ENCODE data around the gene SPTBN1. TPM values are rescaled to one million over a fixed set of nuclear protein-coding genes. Genes with fewer than 3 reads are reported as not detected.

Gene SPTBN1
- total and polyA plus RNA-seq, 4 experiments from 2014 or later = 2.9 to 121 (median 87.3) TPM

DNA sequence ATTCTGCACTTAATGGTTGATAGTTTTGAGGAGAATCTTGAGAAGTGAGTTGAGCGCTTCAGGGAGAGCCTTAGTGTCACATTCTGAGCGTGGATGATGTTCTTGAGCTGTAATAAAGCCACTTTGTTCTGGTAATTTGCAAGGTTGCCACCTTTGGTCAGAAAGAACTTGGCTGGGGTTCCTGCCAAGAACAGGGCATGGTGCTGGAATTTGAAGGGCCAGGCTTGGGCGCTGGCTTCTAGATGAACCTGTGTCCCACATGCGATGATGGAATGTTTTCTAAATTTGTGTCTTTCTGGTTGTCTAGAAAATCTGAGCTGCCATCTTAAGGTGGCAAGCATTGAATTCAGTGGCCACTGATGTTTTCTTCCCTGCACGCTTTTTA lies 143.2 kb downstream of the SPTBN1 start:
- H3K4me3 ChIP-seq (ENCODE audit: low read length in 2 of 2) = no peak overlapping the region
- DNase-seq = no peak
- H3K27ac Mint-ChIP-seq = peak overlapping the region; percentile 30 to 93 (median 77)
- H3K36me3 ChIP-seq (ENCODE audit: insufficient read depth, low read length) = peaks cover 6% of the 10 kb centered on the region
- no peaks in the 10 kb centered on the region for H3K9me3 Mint-ChIP-seq
- H3K27ac ChIP-seq (ENCODE audit: low read depth, low read length) = no peak overlapping the region
- H3K4me1 ChIP-seq (ENCODE audit: insufficient read depth, low read length) = peaks cover 96% of the 10 kb centered on the region
- H3K4me1 Mint-ChIP-seq = peaks cover 75 to 95% (median 89%) of the 10 kb centered on the region in 4 donors
- peaks cover 37 to 44% of the 10 kb centered on the region in 2 donors for H3K36me3 Mint-ChIP-seq
- H3K27me3 Mint-ChIP-seq = no peaks in the 10 kb centered on the region
- POLR2A ChIA-PET (ENCODE audit: partially characterized antibody) = interaction anchor here (0.7 to 22.8 kb wide), 6 partner anchors 9 to 39 kb away, joined by 3 to 304 read pairs (median 5); no protein-coding TSS in a partner anchor
- H3K4me3 Mint-ChIP-seq = peak overlapping the region in 3 of 8 donors; percentile 21 to 60 (median 50)
- CTCF ChIA-PET (ENCODE audit: partially characterized antibody) = interaction anchor here (0.8 to 7.4 kb wide), 7 partner anchors 8 to 77 kb away, joined by 3 to 58 read pairs (median 5); no protein-coding TSS in a partner anchor
- intact Hi-C loops (cut with micrococcal nuclease) = no loop called here
- no peaks in the 10 kb centered on the region for H3K27me3 ChIP-seq (ENCODE audit: insufficient read depth, low read length)
- H3K9me3 ChIP-seq (ENCODE audit: control insufficient read depth in 1 of 2, low read length in 2 of 2) = no peaks in the 10 kb centered on the region

DNA sequence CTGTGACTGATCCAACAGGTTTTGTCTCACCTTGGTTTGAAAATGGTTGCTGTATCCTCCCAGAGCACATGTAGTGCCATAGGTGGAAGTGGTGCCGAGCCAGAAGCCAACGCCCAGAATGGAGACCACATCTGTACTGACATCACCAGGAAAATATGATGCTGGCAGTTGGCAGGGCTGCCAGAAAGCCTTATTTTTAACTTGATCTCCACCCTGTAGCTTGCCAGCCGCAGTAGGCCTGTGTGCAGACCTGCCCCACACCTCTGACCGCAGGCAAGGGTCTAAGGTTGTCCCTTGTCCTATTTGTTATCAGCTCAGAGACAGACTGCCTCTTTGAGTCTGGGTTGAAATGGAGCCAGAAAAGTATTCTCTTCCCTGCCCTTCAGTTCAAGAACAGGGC lies 143.8 kb downstream of the SPTBN1 start:
- Mint-ChIP-seq H3K27me3 (no peaks in the 10 kb centered on the region), H3K4me3 (peak overlapping the region in 3 of 8 donors; percentile 25 to 69 (median 60)), H3K36me3 (peaks cover 37 to 45% of the 10 kb centered on the region in 2 donors), H3K9me3 (no peaks in the 10 kb centered on the region), H3K27ac (peak overlapping the region; percentile 46 to 93 (median 77)), H3K4me1 (peaks cover 80 to 99% (median 94%) of the 10 kb centered on the region in 4 donors)
- POLR2A ChIA-PET (ENCODE audit: partially characterized antibody) = interaction anchor here (0.7 to 22.8 kb wide), 6 partner anchors 9 to 40 kb away, joined by 3 to 304 read pairs (median 4); no protein-coding TSS in a partner anchor
- Histone ChIP-seq H3K9me3 (ENCODE audit: control insufficient read depth in 1 of 2, low read length in 2 of 2) (no peaks in the 10 kb centered on the region), H3K36me3 (ENCODE audit: insufficient read depth, low read length) (peaks cover 6% of the 10 kb centered on the region), H3K27me3 (ENCODE audit: insufficient read depth, low read length) (no peaks in the 10 kb centered on the region), H3K4me1 (ENCODE audit: insufficient read depth, low read length) (peaks cover 100% of the 10 kb centered on the region), H3K4me3 (ENCODE audit: low read length in 2 of 2) (no peak overlapping the region), H3K27ac (ENCODE audit: low read depth, low read length) (no peak overlapping the region)
- intact Hi-C loops (cut with micrococcal nuclease) = no loop called here
- peak in 2 of 5 donors; percentile 48 to 52 for DNase-seq
- CTCF ChIA-PET (ENCODE audit: partially characterized antibody) = interaction anchor here (0.8 to 7.4 kb wide), 8 partner anchors 8 to 77 kb away, joined by 3 to 58 read pairs (median 4); no protein-coding TSS in a partner anchor

DNA sequence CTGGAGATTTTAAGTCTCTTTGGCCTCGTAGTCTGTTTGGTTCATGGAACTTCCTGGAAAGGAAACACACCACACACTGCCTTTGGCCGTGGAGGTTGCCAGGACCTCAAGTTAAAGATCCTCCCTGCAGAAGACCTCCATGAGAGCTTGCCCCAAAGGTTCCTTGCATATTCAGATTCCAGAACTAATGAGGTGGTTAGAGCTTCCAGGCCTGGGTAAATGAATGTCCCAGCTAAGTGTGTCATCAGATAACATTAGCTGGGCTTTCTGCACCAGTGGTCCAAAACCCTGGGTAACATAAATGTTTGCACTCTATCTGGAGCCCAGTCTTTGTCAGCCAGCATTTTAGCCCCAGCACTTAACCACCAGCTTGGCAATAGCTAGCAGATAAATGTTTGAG lies 145.2 kb downstream of the SPTBN1 start:
- ChIA-PET CTCF (ENCODE audit: partially characterized antibody) (interaction anchor here (1.4 to 7.4 kb wide), 7 partner anchors 9 to 79 kb away, joined by 4 to 58 read pairs (median 6); no protein-coding TSS in a partner anchor), POLR2A (ENCODE audit: partially characterized antibody) (interaction anchor here (0.7 to 22.8 kb wide), 7 partner anchors 11 to 41 kb away, joined by 3 to 304 read pairs (median 4); no protein-coding TSS in a partner anchor)
- no peak for DNase-seq
- Mint-ChIP-seq H3K36me3 (peaks cover 29 to 45% of the 10 kb centered on the region in 2 donors), H3K4me3 (peak overlapping the region in 7 of 8 donors; percentile 5 to 59 (median 48)), H3K27me3 (no peaks in the 10 kb centered on the region), H3K4me1 (peaks cover 82 to 99% (median 94%) of the 10 kb centered on the region in 4 donors), H3K27ac (peak overlapping the region in 6 of 7 donors; percentile 42 to 91 (median 81)), H3K9me3 (no peaks in the 10 kb centered on the region)
- no peaks in the 10 kb centered on the region for H3K9me3 ChIP-seq (ENCODE audit: control insufficient read depth in 1 of 2, low read length in 2 of 2)
- peaks cover 100% of the 10 kb centered on the region for H3K4me1 ChIP-seq (ENCODE audit: insufficient read depth, low read length)
- H3K36me3 ChIP-seq (ENCODE audit: insufficient read depth, low read length) = peaks cover 6% of the 10 kb centered on the region
- no peak overlapping the region for H3K4me3 ChIP-seq (ENCODE audit: low read length in 2 of 2)
- no peaks in the 10 kb centered on the region for H3K27me3 ChIP-seq (ENCODE audit: insufficient read depth, low read length)
- no peak overlapping the region for H3K27ac ChIP-seq (ENCODE audit: low read depth, low read length)
- intact Hi-C loops (cut with micrococcal nuclease) = loop anchor here (1.0 kb wide), 1 partner anchor 12 kb away; no protein-coding TSS in a partner anchor

DNA sequence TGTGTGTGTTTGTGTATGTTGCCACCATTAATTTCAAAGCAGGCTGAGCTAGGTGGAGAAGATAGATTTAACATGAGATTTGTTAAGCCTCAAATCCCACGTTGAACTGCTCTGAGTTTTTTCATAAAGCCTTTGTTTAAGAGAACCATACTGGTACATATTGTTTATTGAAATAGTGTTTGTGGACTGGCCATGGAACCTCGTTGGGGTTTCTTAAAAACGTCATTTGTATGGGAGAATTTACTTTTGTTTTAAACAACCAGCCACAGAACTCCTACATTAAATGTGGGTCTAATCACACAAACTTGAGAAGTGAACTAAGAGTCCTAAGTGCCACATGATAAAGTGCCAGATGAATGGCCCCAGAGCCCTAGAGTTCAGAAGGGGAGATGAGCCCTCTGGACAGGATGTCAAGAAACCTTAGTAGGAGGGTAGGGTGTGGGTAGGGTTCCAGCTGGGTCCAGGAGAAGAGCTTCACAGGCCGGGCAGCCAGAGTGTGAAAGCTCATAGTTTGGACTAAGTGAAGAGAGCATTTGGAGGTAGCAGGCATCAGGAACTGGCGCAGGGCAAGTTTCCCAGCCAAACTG lies 146.7 kb downstream of the SPTBN1 start:
- ChIA-PET CTCF (ENCODE audit: partially characterized antibody) (interaction anchor here (0.7 to 4.7 kb wide), 5 partner anchors 8 to 79 kb away, joined by 3 to 26 read pairs (median 6); no protein-coding TSS in a partner anchor), POLR2A (ENCODE audit: partially characterized antibody) (interaction anchor here (1.2 to 22.8 kb wide), 4 partner anchors 15 to 43 kb away, joined by 4 to 304 read pairs (median 4); no protein-coding TSS in a partner anchor)
- Histone ChIP-seq H3K27ac (ENCODE audit: low read depth, low read length) (no peak overlapping the region), H3K4me3 (ENCODE audit: low read length in 2 of 2) (no peak overlapping the region), H3K4me1 (ENCODE audit: insufficient read depth, low read length) (peaks cover 92% of the 10 kb centered on the region), H3K27me3 (ENCODE audit: insufficient read depth, low read length) (no peaks in the 10 kb centered on the region), H3K36me3 (ENCODE audit: insufficient read depth, low read length) (peaks cover 6% of the 10 kb centered on the region), H3K9me3 (ENCODE audit: control insufficient read depth in 1 of 2, low read length in 2 of 2) (no peaks in the 10 kb centered on the region)
- intact Hi-C loops (cut with micrococcal nuclease) = no loop called here
- H3K4me1 Mint-ChIP-seq = peaks cover 69 to 94% (median 87%) of the 10 kb centered on the region in 4 donors
- H3K27me3 Mint-ChIP-seq = no peaks in the 10 kb centered on the region
- DNase-seq = no peak
- no peaks in the 10 kb centered on the region for H3K9me3 Mint-ChIP-seq
- peak overlapping the region in 7 of 8 donors; percentile 29 to 62 (median 44) for H3K4me3 Mint-ChIP-seq
- H3K27ac Mint-ChIP-seq = peak overlapping the region; percentile 42 to 90 (median 75)
- H3K36me3 Mint-ChIP-seq = peaks cover 27 to 37% of the 10 kb centered on the region in 2 donors

DNA sequence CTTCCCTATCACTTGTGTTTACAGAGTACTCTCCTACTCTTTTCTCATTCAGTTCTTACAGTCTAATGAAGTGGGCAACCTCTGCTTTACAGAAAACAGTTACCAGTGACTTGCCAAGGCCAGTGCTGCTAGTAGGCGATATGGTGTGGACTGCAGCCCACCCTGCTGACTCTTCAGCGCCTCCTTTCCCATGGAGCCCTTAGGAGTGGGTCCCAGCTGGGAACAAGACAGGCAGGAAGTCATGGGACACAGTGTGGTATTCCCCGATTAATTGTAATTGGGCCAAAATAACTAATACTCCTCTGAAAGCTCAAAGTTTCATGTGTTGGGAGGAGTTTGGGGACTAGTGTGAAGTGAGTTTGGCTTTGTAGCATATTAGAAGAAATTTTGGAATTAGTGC lies 147.2 kb downstream of the SPTBN1 start:
- intact Hi-C loops (cut with micrococcal nuclease) = no loop called here
- peaks cover 25 to 35% of the 10 kb centered on the region in 2 donors for H3K36me3 Mint-ChIP-seq
- POLR2A ChIA-PET (ENCODE audit: partially characterized antibody) = interaction anchor here (0.7 to 22.8 kb wide), 5 partner anchors 18 to 43 kb away, joined by 3 to 304 read pairs (median 4); no protein-coding TSS in a partner anchor

DNA sequence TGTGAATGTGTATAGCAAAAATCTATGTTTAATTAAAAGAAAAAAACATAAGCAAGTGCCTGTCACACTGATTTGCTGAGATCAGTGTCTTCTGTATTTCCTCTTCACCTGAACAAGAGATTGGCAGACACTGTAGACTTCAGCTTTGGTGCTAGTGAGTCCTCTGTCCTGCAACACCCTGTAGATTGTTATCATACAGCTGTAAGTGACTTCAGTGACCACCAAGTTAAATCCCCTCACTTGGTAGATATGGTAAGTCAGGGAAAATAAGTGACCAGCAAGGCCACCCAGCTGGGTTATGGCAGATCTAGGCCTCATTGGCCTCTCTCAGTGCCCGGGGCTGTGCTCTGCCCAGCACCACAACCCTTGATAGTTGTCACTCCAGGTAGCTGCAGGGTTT lies 147.7 kb downstream of the SPTBN1 start:
- ChIA-PET CTCF (ENCODE audit: partially characterized antibody) (interaction anchor here (0.6 to 4.7 kb wide), 4 partner anchors 12 to 646 kb away, joined by 3 to 26 read pairs (median 3); no protein-coding TSS in a partner anchor), POLR2A (ENCODE audit: partially characterized antibody) (interaction anchor here (0.7 to 22.8 kb wide), 6 partner anchors 18 to 44 kb away, joined by 3 to 304 read pairs (median 4); no protein-coding TSS in a partner anchor)
- H3K9me3 Mint-ChIP-seq = no peaks in the 10 kb centered on the region
- Histone ChIP-seq H3K36me3 (ENCODE audit: insufficient read depth, low read length) (peaks cover 6% of the 10 kb centered on the region), H3K27me3 (ENCODE audit: insufficient read depth, low read length) (no peaks in the 10 kb centered on the region), H3K9me3 (ENCODE audit: control insufficient read depth in 1 of 2, low read length in 2 of 2) (no peaks in the 10 kb centered on the region), H3K4me3 (ENCODE audit: low read length in 2 of 2) (no peak overlapping the region), H3K4me1 (ENCODE audit: insufficient read depth, low read length) (peaks cover 87% of the 10 kb centered on the region), H3K27ac (ENCODE audit: low read depth, low read length) (no peak overlapping the region)
- H3K27ac Mint-ChIP-seq = peak overlapping the region in 6 of 7 donors; percentile 37 to 93 (median 88)
- H3K36me3 Mint-ChIP-seq = peaks cover 21 to 33% of the 10 kb centered on the region in 2 donors
- H3K27me3 Mint-ChIP-seq = no peaks in the 10 kb centered on the region
- intact Hi-C loops (cut with micrococcal nuclease) = loop anchor here (2.0 kb wide), 2 partner anchors 15 to 29 kb away; no protein-coding TSS in a partner anchor
- peak overlapping the region in 3 of 8 donors; percentile 7 to 77 (median 30) for H3K4me3 Mint-ChIP-seq
- DNase-seq = no peak
- H3K4me1 Mint-ChIP-seq = peaks cover 70 to 94% (median 85%) of the 10 kb centered on the region in 4 donors

More for the DNA sequence above, 147.2 kb downstream of the SPTBN1 start:
- Histone ChIP-seq H3K4me3 (ENCODE audit: low read length in 2 of 2) (no peak overlapping the region), H3K36me3 (ENCODE audit: insufficient read depth, low read length) (peaks cover 6% of the 10 kb centered on the region), H3K27me3 (ENCODE audit: insufficient read depth, low read length) (no peaks in the 10 kb centered on the region), H3K27ac (ENCODE audit: low read depth, low read length) (no peak overlapping the region), H3K9me3 (ENCODE audit: control insufficient read depth in 1 of 2, low read length in 2 of 2) (no peaks in the 10 kb centered on the region), H3K4me1 (ENCODE audit: insufficient read depth, low read length) (peaks cover 90% of the 10 kb centered on the region)
- Mint-ChIP-seq H3K4me3 (peak overlapping the region in 3 of 8 donors; percentile 30 to 77 (median 49)), H3K9me3 (no peaks in the 10 kb centered on the region), H3K27me3 (no peaks in the 10 kb centered on the region), H3K27ac (peak overlapping the region in 6 of 7 donors; percentile 41 to 90 (median 74)), H3K4me1 (peaks cover 69 to 94% (median 86%) of the 10 kb centered on the region in 4 donors)
- no peak for DNase-seq
- CTCF ChIA-PET (ENCODE audit: partially characterized antibody) = interaction anchor here (1.1 to 4.7 kb wide), 4 partner anchors 32 to 79 kb away, joined by 3 to 26 read pairs (median 6); no protein-coding TSS in a partner anchor
